ENCODE measurements around the gene ANO9. TPM values are rescaled to one million over a fixed set of nuclear protein-coding genes. Genes with fewer than 3 reads are reported as not detected.

The ANO9 gene
- total RNA-seq, 4 donors from 2014 or later: 0.79 to 3.6 (median 3.1) TPM

GRCh38 chr11:400241-400689, 41.5 kb downstream of the ANO9 start:
- ATAC-seq (ENCODE audit: low FRiP score): no peak
- DNase-seq (ENCODE audit: low spot score): no peak
- TF ChIP-seq CTCF (IDR thresholded peaks at IDR 0.05): no peak

GRCh38 chr11:399731-400211, 42.0 kb downstream of the ANO9 start:
- no peak for DNase-seq (ENCODE audit: low spot score)
- TF ChIP-seq CTCF (IDR thresholded peaks at IDR 0.05): no peak
- no peak for ATAC-seq (ENCODE audit: low FRiP score)

- ATAC-seq (ENCODE audit: low FRiP score) (no peak), DNase-seq (ENCODE audit: low spot score) (no peak)
- no peak for TF ChIP-seq CTCF (IDR thresholded peaks at IDR 0.05)
Measured at GRCh38 chr11:398826-399225, 43.0 kb downstream of the ANO9 start.

- peak; percentile 79 for ATAC-seq (ENCODE audit: low FRiP score)
- DNase-seq (ENCODE audit: low spot score): no peak
Measured at GRCh38 chr11:396948-397548, 44.8 kb downstream of the ANO9 start.

GRCh38 chr11:396511-396947, 45.3 kb downstream of the ANO9 start:
- no peak for TF ChIP-seq CTCF (IDR thresholded peaks at IDR 0.05)
- ATAC-seq (ENCODE audit: low FRiP score) (peak; percentile 26), DNase-seq (ENCODE audit: low spot score) (no peak)

More at GRCh38 chr11:396948-397548, 44.8 kb downstream of the ANO9 start:
- TF ChIP-seq CTCF (IDR thresholded peaks at IDR 0.05): no peak

GRCh38 chr11:395866-396265, 45.9 kb downstream of the ANO9 start:
- no peak for TF ChIP-seq CTCF (IDR thresholded peaks at IDR 0.05)
- DNase-seq (ENCODE audit: low spot score) (no peak), ATAC-seq (ENCODE audit: low FRiP score) (no peak)
